Right renal cortex interstitium (tissue), 3 donors: ENCODE results near the gene ENPP3. TPM values are rescaled to one million over a fixed set of nuclear protein-coding genes. Genes with fewer than 3 reads are reported as not detected.

Experiments used
- DNase-seq, 3 donors: peaks; one replicate each; pipeline ENCODE4 v3.0.0-alpha.2; 2013; ENCODE audit warnings: low read depth in 3 of 3, low spot score in 2 of 3
- polyA plus RNA-seq, 3 donors: library from polyadenylated mRNA; unstranded; fragments of 120-200 nt; gene quantifications; one replicate each; pipeline ENCODE4 v1.2.1, GENCODE V29; 2013; ENCODE audit not compliant: insufficient read length in 3 of 3

The ENPP3 gene
- polyA plus RNA-seq, 3 donors, result 7.9 to 12.7 (median 8.4) TPM

DNA sequence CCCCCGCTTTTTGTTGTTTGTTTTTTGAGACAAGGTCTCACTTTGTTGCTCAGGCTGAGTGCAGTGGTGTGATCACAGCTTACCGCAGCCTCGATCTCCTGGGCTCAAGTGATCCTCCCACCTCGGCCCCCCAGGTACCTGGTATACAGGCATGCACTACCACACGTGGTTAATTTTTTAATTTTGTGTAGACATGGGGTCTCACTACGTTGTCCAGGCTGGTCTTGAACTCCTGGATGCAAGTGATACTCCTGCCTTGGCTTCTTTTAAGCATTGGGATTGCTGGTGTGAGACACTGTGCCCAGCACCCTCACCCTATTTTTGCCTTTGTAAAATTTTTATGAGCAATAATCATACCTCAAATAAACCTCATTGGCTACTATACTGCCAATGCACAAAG lies 5.5 kb downstream of the ENPP3 start:
- no peak for DNase-seq

DNA sequence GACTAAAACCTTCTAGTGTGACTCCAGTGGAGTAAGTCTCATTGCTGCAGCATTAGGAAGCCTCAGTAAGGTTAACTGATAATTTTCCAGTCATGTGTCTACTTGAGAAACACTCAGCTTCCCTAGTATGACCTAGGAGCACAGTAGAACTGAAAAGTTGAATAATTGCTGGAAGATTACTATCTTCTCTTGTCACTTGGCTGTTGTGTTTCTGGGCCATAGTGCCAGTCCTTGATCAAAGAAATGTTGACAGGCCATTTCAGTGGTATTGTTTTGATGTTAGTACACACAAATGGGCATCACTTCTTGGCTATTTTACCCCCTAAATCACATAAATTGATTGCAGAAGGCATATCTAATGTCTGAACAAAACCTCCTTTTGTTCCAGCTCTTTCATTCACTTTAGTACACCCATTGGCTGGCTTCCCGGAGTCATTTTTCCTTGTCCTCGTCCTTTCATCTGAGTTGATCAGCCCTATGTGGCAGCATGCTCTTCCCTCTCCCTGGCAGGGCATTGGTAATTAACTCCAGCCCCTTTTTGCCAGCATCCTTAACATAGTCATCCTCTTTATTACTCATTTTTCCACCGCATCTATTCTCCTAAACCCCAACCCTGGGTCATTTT lies 6.0 kb downstream of the ENPP3 start:
- no peak for DNase-seq

DNA sequence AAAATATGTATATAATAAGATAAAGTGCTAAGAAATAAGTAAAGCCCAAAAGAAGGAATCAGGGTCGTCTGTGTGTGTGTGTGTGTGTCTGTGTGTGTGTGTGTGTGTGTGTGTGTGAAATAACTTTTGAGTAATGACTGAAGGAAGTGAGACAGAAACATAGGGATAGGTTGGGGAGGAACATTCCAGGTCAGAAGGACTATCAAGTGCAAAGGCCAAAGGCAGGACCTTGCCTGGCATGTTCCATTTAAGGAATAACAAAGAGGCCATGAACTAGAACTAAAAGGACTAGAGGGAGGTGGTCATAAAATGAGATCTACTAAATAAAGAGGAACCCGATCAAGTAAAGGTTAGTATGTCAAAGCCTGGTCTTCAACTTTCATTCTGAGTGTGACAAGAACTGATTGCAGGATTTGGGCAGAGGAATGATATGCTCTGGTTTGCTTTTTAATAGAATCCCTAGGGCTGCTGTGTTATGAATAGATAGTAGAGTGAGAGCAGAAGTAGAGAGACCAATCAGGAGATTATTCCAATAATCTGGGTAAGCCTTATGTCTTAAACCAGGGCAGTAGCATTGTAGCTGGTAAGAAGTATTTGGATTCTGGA lies 6.9 kb downstream of the ENPP3 start:
- DNase-seq, result no peak

DNA sequence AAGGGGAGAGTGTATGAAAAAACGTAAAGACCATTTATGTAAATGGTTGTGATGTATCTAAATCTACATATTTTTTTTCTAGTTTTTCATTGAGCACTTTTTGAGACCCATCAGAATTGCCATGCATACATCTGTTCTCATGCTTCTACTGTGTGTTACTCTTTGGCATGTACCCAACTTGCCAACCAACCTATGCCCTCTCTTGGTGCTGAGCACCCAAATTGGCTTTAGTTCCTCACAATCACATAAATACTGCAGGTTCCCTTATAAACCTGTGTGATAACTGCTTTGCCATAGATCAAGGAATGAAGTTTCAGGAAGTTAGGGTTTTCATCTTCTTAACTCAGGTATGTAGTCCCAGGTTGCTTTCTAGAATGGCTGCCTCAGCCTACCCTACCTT lies 7.8 kb downstream of the ENPP3 start:
- no peak for DNase-seq

DNA sequence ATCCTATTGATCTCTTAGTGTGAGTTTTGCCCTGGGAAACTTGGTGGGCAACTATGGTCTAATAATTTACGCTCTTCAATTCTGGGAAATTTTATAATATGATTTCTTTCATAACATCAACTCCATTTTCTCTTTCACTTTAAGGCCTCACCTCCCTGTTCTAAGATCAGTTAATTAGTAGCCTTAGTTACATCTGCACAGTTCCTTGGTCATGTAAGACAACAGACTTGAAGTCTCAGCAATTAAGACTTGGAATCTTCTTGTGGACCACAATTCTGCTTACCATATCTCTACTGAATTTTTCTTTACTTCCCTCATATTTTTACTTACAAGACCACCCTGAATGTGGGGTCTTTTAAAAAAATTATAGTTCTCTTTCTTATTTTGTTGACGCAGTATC lies 8.7 kb downstream of the ENPP3 start:
- no peak for DNase-seq

DNA sequence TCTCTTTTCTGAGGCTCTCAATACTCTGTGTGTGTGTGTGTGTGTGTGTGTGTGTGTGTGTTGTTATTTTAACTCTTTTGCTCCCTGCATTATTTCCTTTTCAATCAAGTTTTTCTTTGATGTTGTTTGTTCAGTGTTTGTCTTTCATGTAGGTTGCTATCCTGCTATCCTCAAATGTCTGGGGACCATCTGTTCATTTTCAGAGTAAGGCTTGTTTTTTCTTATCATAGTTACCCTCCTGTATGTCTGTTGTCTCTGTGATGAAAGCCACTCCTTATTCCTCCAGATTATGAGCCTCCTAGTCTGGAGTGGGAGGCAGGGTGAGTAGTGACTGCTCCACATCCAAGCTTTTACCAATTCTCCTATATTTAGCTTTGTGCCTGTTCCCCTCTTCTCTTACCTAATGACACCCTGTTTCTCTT lies 9.2 kb downstream of the ENPP3 start:
- DNase-seq, result no peak

DNA sequence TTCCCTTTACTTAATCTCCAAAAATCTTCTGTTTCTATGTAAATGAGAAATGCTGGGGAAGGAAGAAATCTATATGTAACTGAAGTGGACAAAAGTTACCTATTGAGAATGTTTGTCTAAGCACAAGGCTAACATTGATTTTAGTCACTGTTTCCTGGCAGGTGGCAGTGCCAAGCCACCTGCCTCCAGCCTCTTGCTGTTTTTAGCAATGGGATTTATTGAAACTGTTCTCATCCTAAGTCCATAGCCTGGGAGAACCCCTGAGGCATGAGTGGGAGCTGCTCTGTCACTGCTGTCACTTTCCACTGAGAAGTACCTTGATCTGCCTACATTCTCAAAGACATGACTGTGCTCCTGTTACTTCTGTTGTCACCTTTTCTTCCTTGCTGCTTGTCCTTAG lies 14.7 kb downstream of the ENPP3 start:
- no peak for DNase-seq

DNA sequence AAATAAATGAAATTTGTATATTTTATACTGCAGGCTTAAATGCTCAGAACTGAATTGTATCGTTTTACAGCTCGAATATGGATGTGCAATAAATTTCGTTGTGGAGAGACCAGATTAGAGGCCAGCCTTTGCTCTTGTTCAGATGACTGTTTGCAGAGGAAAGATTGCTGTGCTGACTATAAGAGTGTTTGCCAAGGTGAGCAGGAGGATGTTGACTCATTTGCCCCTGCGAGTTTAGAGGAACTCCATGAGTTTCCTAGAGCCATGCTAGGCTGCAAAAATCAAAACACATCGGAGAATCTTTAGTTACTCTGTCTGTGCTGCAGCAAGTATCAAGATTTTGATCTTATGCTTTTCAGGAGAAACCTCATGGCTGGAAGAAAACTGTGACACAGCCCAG lies 15.4 kb downstream of the ENPP3 start:
- DNase-seq, result no peak

DNA sequence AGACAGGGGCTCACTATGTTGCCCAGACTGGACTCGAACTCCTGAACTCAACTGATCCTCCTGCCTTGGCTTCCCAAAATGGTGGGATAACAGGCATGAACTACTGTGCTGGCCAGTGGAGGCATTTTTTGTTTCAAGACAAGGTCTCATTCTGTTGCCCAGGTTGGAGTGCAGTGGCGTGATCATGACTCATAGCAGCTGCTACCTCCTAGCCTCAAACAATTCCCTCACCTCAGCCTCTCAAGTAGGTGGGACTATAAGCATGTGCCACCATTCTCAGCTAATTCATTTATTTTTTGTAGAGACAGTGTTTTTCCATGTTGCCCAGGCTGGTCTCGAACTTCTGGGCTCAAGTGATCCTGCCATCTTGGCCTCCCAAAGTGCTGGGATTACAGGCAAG lies 17.2 kb downstream of the ENPP3 start:
- no peak for DNase-seq

DNA sequence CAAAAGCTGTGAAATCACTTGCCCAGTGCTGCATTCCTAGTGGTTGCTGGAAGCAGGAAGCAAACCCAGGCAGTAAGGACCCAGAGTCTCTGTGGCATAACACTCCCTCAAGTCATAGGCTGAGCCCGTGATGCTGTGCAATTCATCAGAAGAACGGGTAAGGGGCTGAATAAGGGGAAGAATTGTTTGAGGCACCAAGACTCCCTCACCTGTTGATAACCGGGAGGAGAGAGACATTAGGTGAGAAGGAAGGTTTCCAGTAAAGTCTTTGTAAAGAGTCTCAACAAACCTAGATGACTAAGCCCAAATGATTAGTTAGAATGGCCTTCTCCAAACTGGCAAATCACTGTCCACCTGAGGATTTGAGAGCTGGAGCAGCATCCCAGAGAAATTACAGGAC lies 18.3 kb downstream of the ENPP3 start:
- DNase-seq, result no peak

DNA sequence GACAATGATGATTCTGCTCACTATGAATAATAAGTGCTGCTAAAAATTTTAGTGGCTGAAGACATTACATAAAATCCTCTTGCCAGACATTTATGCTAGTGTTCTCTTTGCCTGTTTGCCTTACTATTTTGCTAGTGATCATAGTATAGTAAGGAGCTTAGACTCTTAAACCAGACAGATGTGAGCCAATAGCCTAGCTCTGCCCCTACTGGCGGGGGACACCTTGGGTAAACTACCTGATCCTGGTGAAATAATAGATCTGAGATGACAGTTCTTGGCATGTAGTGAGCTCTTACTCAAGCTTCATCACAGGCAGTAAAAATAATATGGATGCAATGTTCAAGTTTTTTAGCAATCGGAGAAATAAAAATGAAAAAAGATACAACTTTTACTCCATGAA lies 18.8 kb downstream of the ENPP3 start:
- no peak for DNase-seq

DNA sequence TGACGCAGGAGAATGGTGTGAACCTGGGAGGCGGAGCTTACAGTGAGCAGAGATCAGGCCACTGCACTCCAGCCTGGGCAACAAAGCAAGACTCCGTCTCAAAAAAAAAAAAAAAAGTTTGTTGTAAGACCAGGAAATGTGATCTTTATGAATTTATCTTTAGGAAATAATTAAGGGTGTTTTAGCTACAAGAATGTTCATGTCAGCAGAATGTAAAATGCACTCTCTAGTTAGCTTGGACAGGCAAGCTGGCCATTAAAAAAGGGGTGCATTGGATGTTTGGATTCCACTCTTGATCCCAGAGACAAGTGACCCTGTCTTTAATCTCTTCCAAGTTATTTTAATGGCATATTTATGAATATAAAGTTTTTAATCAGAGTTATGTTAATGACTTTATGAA lies 19.6 kb downstream of the ENPP3 start:
- no peak for DNase-seq

DNA sequence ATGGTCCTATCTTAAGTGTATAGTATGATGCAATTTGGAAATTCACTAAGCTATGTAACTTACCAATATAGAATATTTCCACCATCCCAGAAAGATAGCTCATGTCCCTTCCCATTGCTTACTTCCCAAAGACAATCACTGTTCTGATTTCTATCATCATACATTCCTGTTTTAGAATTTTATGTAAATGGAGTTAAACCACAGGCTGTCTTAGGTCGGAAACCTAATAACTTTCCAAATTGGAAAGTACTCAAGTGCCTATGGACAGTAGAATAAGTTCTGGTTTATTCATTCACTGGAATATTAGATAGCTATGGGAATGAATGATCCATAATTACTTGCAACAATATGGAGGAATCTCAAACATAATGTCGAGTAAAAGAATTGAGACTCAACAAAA lies 20.1 kb downstream of the ENPP3 start:
- DNase-seq, result no peak

DNA sequence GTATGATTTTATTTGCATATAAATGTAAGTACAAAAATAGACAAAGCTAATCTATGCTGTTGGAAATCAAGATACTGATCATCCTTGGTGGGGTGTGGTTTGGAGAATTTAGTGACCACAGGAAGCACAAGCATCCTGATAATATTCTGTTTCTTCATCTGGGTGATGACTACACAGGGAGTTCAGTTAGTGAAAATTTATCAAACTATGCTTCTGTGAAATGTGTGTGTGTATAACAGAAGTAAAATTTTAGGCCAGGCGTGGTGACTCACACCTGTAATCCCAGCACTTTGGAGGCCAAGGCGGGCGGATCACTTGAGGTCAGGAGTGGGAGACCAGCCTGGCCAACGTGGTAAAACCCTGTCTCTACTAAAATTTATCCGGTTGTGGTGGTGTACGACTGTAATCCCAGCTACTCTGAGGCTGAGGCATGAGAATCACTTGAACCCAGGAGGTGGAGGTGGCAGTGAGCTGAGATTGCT lies 20.6 kb downstream of the ENPP3 start:
- DNase-seq, result no peak

DNA sequence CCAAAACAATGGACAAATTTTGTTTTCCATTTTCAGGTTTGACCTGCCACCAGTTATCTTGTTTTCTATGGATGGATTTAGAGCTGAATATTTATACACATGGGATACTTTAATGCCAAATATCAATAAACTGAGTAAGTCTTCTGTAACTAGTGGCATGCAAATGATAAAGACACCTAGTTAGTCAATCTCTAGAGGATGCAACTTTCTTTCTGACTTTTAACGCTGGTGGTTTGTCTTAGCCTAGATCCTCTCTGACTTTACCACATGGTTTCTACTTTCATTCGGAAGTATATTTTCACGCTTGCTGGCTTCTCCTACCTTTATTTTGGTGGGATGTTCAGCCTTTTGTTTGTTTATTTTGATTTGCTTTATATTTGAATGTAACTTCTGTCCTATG lies 21.2 kb downstream of the ENPP3 start:
- DNase-seq, result no peak

DNA sequence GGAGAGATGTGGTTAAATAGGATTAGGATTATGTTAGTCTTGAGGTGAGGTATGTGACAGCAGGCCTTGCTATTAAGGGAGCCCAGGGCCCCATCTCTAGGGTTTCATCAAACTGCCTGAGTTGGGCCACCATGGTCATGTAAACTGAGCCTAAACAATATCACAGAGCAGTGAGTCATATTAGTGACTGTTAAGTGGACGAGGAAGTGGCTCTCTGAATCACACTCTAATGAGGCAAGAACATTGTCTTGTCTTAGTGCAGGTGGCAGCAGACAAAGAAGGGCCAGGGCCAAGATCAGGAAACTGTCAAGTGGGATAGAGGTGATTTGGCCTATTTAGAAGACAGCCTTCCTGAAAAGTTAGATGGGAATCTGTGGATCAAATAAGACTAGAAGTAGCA lies 23.1 kb downstream of the ENPP3 start:
- no peak for DNase-seq

DNA sequence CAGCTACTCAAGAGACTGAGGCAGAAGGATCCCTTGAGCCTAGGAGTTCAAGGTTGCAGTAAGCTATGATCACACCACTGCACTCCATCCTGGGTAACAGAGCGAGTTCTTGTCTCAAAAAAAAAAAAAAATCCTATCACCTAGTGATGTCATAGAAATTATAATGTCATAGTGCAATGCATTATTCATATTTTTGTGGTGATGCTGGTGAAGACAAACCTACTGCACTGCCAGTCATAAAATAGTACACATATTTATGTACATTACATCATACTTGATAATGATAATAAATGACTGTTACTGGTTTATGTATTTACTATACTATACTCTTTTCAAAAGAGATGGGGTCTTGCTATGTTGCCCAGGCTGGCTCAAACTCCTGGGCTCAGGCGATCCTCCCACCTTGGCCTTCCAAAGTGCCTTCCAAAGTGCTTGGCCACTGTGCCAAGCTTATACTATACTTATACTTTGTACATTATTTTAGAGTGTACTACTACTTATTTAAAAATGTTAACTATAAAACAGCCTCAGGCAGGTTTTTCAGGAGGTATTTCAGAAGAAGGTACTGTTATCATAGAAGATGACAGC lies 26.6 kb downstream of the ENPP3 start:
- DNase-seq, result no peak

DNA sequence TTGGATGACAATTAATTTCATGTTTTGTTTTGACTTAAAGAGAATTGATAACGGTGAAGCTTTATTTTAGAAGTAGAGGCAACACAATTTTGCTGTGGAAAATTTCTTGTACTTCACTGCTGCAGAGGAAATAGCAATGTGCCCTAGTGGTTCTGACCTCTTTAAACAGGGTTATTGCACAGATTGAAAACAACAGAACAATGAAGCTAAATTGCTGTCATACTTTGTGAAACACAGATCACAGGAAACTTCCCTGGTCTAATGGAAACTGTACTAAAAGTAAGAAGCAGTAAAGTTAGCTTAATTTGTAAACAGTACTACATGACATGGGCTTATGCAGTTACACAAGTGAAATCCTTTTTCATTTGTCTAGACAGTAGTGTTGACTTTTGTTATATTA lies 32.8 kb downstream of the ENPP3 start:
- DNase-seq, result no peak

DNA sequence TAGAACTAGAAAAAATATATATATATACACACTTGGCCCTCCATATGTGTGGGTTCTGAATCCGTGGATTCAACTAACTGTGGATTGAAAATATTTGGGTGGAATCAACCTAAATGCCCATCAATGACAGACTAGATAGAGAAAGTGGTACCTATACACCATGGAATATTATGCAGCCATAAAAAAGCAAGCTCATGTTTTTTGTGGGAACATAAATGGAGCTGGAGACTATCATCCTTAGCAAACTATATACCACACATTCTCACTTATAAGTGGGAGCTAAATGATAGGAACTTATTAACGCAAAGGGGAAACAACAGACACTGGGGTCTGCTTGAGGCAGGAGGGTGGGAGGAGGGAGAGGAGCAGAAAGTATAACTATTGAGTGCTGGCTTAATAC lies 36.1 kb downstream of the ENPP3 start:
- no peak for DNase-seq

DNA sequence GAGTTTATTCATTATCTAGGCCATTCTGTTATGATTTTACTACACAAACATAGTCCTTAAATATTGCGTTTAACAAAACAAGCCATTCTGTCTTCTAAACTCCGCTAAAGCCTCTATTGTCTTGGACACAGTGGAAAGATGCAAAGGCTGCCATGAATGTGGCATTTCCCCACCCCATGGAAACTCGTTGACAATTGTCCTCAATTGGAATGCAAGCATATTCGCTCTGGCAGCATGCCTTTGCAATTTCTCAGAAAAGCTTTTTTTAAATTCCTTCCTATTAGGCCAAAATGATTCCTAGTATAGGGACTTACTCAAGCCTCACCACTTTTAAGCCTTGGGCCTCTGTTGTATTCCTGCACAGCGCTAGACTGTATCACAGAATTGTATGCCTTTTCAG lies 41.3 kb downstream of the ENPP3 start:
- no peak for DNase-seq

DNA sequence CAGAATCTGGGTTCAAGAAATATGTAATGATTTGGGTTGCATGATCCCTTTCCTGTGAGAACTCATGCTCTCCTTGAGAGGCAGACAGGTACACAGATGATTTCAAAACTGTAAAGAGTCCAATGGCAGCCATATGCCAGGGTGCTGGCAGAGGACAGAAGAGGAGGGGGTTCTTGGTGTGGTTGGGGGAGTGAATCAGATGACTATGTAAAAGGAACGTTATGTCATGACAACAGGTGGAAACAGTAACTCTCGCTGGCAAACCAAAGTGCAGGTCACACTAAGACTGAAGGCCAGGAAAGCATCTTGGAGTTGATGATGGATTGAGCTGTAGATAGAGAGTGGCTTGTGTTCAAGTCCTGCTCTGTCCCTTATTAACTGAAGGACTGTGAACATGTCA lies 43.8 kb downstream of the ENPP3 start:
- no peak for DNase-seq

DNA sequence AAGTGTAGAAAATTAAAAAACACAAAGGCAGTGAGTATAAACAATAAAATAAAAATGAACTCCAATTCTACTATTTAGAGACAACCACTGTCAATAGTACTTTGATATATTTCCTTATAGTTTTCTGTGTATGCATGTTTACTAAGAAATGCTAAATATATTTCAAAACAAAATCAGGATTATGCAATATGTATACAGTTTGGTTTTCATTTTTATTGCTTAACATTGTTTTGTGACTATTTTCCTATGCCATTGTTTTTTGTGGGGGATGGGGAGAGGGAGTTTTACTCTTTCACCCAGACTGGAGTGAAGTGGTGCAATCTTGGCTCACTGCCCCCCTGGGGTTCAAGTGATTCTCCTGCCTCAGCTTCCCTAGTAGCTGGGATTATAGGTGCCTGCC lies 44.5 kb downstream of the ENPP3 start:
- DNase-seq, result no peak

DNA sequence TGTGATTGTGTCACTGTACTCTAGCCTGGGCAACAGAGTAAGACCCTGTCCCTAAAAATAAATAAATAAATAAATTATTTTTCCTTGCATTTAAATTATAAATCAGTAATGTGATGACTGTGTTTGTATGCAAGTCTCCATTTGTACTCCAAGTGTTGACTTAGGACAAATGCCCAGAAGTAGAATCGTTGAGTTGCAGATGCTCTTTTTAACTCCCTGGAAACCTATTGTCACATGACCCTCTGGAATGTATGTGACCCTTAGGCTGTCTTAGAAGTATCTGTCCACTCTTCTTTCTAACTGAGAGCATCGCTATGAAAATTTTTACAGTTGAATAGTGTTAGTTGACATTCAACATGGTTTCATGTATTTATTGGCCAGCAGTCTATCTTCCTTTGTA lies 45.3 kb downstream of the ENPP3 start:
- DNase-seq, result no peak
